H1 (cell line): ENCODE data around the gene TADA3. TPM values are rescaled to one million over a fixed set of nuclear protein-coding genes. Genes with fewer than 3 reads are reported as not detected.

Experiments used
- CTCF ChIA-PET: fragments of 300-600 bp; sonication (Branson Sonifier 250); formaldehyde crosslinking; loops from one replicate; lab custom pipeline; 2021; ENCODE audit not compliant: partially characterized antibody; lab: Charles Lee
- POLR2A ChIA-PET: fragments of 300-600 bp; sonication (Branson Sonifier 250); formaldehyde crosslinking; loops from one replicate; lab custom pipeline; 2021; ENCODE audit warnings: inconsistent platforms; ENCODE audit not compliant: partially characterized antibody; lab: Charles Lee
- DNase-seq, 2 experiments: peaks; one replicate each; pipeline versions ENCODE4 v3.0.0 to v3.0.0-alpha.2; 2010 to 2022; ENCODE audit warnings: low spot score in 2 of 2, low read depth in 1 of 2, mixed read lengths in 1 of 2
- FAIRE-seq: peaks from 2 replicates; lab custom pipeline; 2011; peaks lifted over from hg19 to GRCh38; lab: Jason Lieb, UNC
- H2AFZ ChIP-seq: 2 replicates; pipeline ENCODE4 v1.8.1; 2012; ENCODE audit warnings: low read length, inconsistent platforms
- H2AK5ac ChIP-seq: 2 replicates; pipeline ENCODE4 v1.6.1; 2013; ENCODE audit warnings: low read depth, low read length
- H2BK120ac ChIP-seq: replicated peaks from 2 replicates; pipeline ENCODE3; 2013; ENCODE audit warnings: low read depth, low read length, inconsistent platforms
- H2BK12ac ChIP-seq: 2 replicates; pipeline ENCODE4 v1.6.1; 2013; ENCODE audit warnings: low read depth, low read length
- H2BK15ac ChIP-seq: 2 replicates; pipeline ENCODE4 v1.6.1; 2013; ENCODE audit warnings: low read length
- H2BK20ac ChIP-seq: 2 replicates; pipeline ENCODE4 v1.6.1; 2013; ENCODE audit warnings: low read length
- H2BK5ac ChIP-seq: 2 replicates; pipeline ENCODE4 v1.6.1; 2013; ENCODE audit warnings: low read depth, low read length
- H3K14ac ChIP-seq: 2 replicates; pipeline ENCODE4 v1.6.1; 2013; ENCODE audit warnings: inconsistent platforms; ENCODE audit not compliant: insufficient read length
- H3K18ac ChIP-seq: 2 replicates; pipeline ENCODE4 v1.6.1; 2013; ENCODE audit warnings: low read length; ENCODE audit errors: extremely low read depth
- H3K23ac ChIP-seq: 2 replicates; pipeline ENCODE4 v1.6.1; 2013; ENCODE audit warnings: inconsistent platforms; ENCODE audit not compliant: insufficient read length
- H3K23me2 ChIP-seq: 2 replicates; pipeline ENCODE4 v1.6.1; 2013; ENCODE audit warnings: low read depth, low read length
- H3K27ac ChIP-seq: 2 replicates; pipeline ENCODE4 v1.6.1; 2011; ENCODE audit warnings: low read depth, low read length, inconsistent platforms
- H3K27me3 ChIP-seq, 4 experiments: replicated peaks in 1 of 4; 1 replicate in 1 of 4; 2 replicates in 3 of 4; pipeline versions ENCODE4 v1.6.1 to v1.8.1; 2011 to 2013; ENCODE audit warnings: low read length in 3 of 4, mild to moderate bottlenecking in 3 of 4, inconsistent platforms in 2 of 4, mixed read lengths in 2 of 4, moderate library complexity in 1 of 4; ENCODE audit not compliant: control insufficient read depth in 3 of 4, insufficient read depth in 3 of 4; ENCODE audit errors: extremely low read depth in 1 of 4
- H3K36me3 ChIP-seq, 4 experiments: 2 replicates each; pipeline versions ENCODE4 v1.6.1 to v1.8.1; 2011 to 2013; ENCODE audit warnings: mild to moderate bottlenecking in 4 of 4, low read length in 3 of 4, moderate library complexity in 2 of 4, control low read depth in 1 of 4, inconsistent platforms in 1 of 4; ENCODE audit not compliant: insufficient read depth in 4 of 4, control insufficient read depth in 2 of 4
- H3K4ac ChIP-seq: replicated peaks from 2 replicates; pipeline ENCODE3; 2013; ENCODE audit warnings: low read length, low read depth, mixed read lengths, inconsistent platforms; ENCODE audit not compliant: insufficient read length
- H3K4me1 ChIP-seq, 4 experiments: replicated peaks in 1 of 4; 1 replicate in 1 of 4; 2 replicates in 3 of 4; pipeline versions ENCODE4 v1.6.1 to v1.8.1; 2011 to 2013; ENCODE audit warnings: low read length in 3 of 4, inconsistent platforms in 2 of 4, mixed read lengths in 1 of 4; ENCODE audit not compliant: insufficient read depth in 4 of 4, control insufficient read depth in 3 of 4
- H3K4me2 ChIP-seq, 2 experiments: 2 replicates each; pipeline versions ENCODE4 v1.6.1 to v1.8.1; 2011 to 2013; ENCODE audit warnings: low read depth in 2 of 2, low read length in 2 of 2, control low read depth in 1 of 2, inconsistent platforms in 1 of 2, mild to moderate bottlenecking in 1 of 2; ENCODE audit not compliant: insufficient read depth in 1 of 2
- H3K4me3 ChIP-seq, 4 experiments: fragments of 200-600, 300-600 bp in 1 of 4; sonication (generic), shearing (Covaris generic), sonication (Bioruptor Twin) in 1 of 4; 2 replicates each; pipeline versions ENCODE4 v1.5.1 to v1.8.1; 2011 to 2016; ENCODE audit warnings: low read length in 4 of 4, low read depth in 3 of 4, control low read depth in 2 of 4, inconsistent platforms in 2 of 4, mild to moderate bottlenecking in 2 of 4, mixed read lengths in 1 of 4, moderate library complexity in 1 of 4; ENCODE audit not compliant: insufficient read depth in 2 of 4; ENCODE audit errors: extremely low read depth in 1 of 4
- H3K56ac ChIP-seq: replicated peaks from 2 replicates; pipeline ENCODE3; 2013; ENCODE audit warnings: low read depth, mild to moderate bottlenecking, mixed read lengths, low read length, inconsistent platforms; ENCODE audit not compliant: insufficient read length
- H3K79me1 ChIP-seq: 2 replicates; pipeline ENCODE4 v1.6.1; 2013; ENCODE audit warnings: low read depth, low read length, control low read depth
- H3K79me2 ChIP-seq, 2 experiments: 2 replicates each; pipeline versions ENCODE4 v1.6.1 to v1.8.1; 2012 to 2013; ENCODE audit warnings: low read length in 2 of 2, mild to moderate bottlenecking in 2 of 2, inconsistent platforms in 1 of 2; ENCODE audit not compliant: insufficient read depth in 2 of 2, control insufficient read depth in 1 of 2
- H3K9ac ChIP-seq, 4 experiments: replicated peaks in 1 of 4; 1 replicate in 1 of 4; 2 replicates in 3 of 4; pipeline versions ENCODE4 v1.6.1 to v1.8.1; 2011 to 2013; ENCODE audit warnings: low read depth in 3 of 4, low read length in 3 of 4, control low read depth in 2 of 4, mild to moderate bottlenecking in 2 of 4, moderate library complexity in 2 of 4, inconsistent platforms in 1 of 4; ENCODE audit errors: extremely low read depth in 1 of 4
- H3K9me3 ChIP-seq, 2 experiments: 2 replicates each; pipeline versions ENCODE4 v1.6.1 to v1.8.1; 2012 to 2013; ENCODE audit warnings: mild to moderate bottlenecking in 2 of 2, moderate library complexity in 2 of 2, control low read depth in 1 of 2, inconsistent platforms in 1 of 2, low read depth in 1 of 2, low read length in 1 of 2, mixed read lengths in 1 of 2; ENCODE audit not compliant: insufficient read depth in 2 of 2
- H4K20me1 ChIP-seq, 2 experiments: replicated peaks in 1 of 2; 2 replicates each; pipeline versions ENCODE3 to v1.8.1; 2011 to 2013; ENCODE audit warnings: inconsistent platforms in 2 of 2, low read length in 2 of 2, mild to moderate bottlenecking in 1 of 2; ENCODE audit not compliant: insufficient read depth in 2 of 2, control insufficient read depth in 1 of 2
- H4K5ac ChIP-seq: 2 replicates; pipeline ENCODE4 v1.6.1; 2013; ENCODE audit warnings: low read length, low read depth, mixed read lengths, inconsistent platforms; ENCODE audit not compliant: insufficient read length
- H4K8ac ChIP-seq: 2 replicates; pipeline ENCODE4 v1.8.0; 2013; ENCODE audit warnings: mild to moderate bottlenecking, moderate library complexity, low read length, inconsistent platforms; ENCODE audit not compliant: insufficient read depth; ENCODE audit errors: extremely low read depth
- H4K91ac ChIP-seq: replicated peaks from 2 replicates; pipeline ENCODE3; 2013; ENCODE audit warnings: low read length, mixed read lengths, inconsistent platforms; ENCODE audit not compliant: insufficient read length
- CBX5 ChIP-seq: fragments of 300-800, 300-1000 bp; sonication (generic); IDR thresholded peaks from 2 replicates; pipeline ENCODE4 v1.7.1; 2016; ENCODE audit warnings: antibody characterized with exemption, low read length, low read depth
- EGR1 ChIP-seq: IDR thresholded peaks from 2 replicates; pipeline ENCODE4 v1.6.1; 2011; ENCODE audit warnings: low read depth, low read length, borderline replicate concordance
- EZH2 ChIP-seq: fragments of 200-600 bp; sonication (generic); IDR thresholded peaks from 2 replicates; pipeline ENCODE4 v1.7.1; 2012; ENCODE audit warnings: low read depth, mild to moderate bottlenecking, moderate library complexity, low read length, inconsistent platforms; ENCODE audit not compliant: severe bottlenecking
- KDM1A ChIP-seq: fragments of 200-600, 300-600 bp; sonication (generic); IDR thresholded peaks from 2 replicates; pipeline ENCODE4 v1.7.1; 2016; ENCODE audit warnings: mild to moderate bottlenecking, low read length, borderline replicate concordance
- MAFK ChIP-seq: IDR thresholded peaks from 2 replicates; pipeline ENCODE4 v1.6.1; 2012; ENCODE audit warnings: low read depth, mild to moderate bottlenecking, improper control_type of control experiment, low read length
- NRF1 ChIP-seq: IDR thresholded peaks from 2 replicates; pipeline ENCODE4 v1.6.1; 2011; ENCODE audit warnings: mild to moderate bottlenecking, low read depth, low read length, improper control_type of control experiment
- SIX5 ChIP-seq: IDR thresholded peaks from 2 replicates; pipeline ENCODE4 v1.6.1; 2011; ENCODE audit warnings: mild to moderate bottlenecking, low read depth, low read length
- TBP ChIP-seq: IDR thresholded peaks from 2 replicates; pipeline ENCODE4 v1.6.1; 2011; ENCODE audit warnings: low read depth, low read length, improper control_type of control experiment
- WGBS, 2 experiments: shearing (Covaris generic) in 1 of 2; methylation state at CpG; one replicate each; pipeline versions ENCODE4 v1.1.6 to v1.1.7; 2013 to 2015; ENCODE audit warnings: low lambda C conversion rate in 2 of 2, mixed read lengths in 2 of 2, inconsistent platforms in 1 of 2, low coverage in 1 of 2, missing lambda C conversion rate in 1 of 2; ENCODE audit not compliant: insufficient replicate concordance in 2 of 2, insufficient coverage in 1 of 2, insufficient read length in 1 of 2; ENCODE audit errors: extremely low coverage in 1 of 2, missing lambda C conversion rate in 1 of 2; 5-methylcytosine and 5-hydroxymethylcytosine counted together
- polyA plus RNA-seq, 7 experiments: library from polyadenylated mRNA; depleted of rRNA in 3 of 7; stranded (reverse) in 5 of 7; unstranded in 2 of 7; fragments of >200 nt in 5 of 7; fragments of 200-250 nt in 2 of 7; gene quantifications; 1 replicate in 5 of 7; 2 replicates in 1 of 7; 4 replicates in 1 of 7; pipeline versions ENCODE4 v1.2.1 to v1.2.3, GENCODE V29; 2011 to 2013; ENCODE audit warnings: missing spikeins in 2 of 7, mixed read lengths in 2 of 7
- total RNA-seq: library from RNA; stranded (reverse); fragmentation: NEBNext Ultra II Directional; extraction: Animal tissue kit (Norgen Biotek cat#: 25700); gene quantifications from 2 replicates; pipeline ENCODE4 v1.2.1, GENCODE V29; 2021

Gene TADA3
- total and polyA plus RNA-seq, 2 of the 8 experiments (the other 6 are each of a cell fraction or from before 2014, with no cell fraction given), result 43.4 to 50.3 TPM

DNA sequence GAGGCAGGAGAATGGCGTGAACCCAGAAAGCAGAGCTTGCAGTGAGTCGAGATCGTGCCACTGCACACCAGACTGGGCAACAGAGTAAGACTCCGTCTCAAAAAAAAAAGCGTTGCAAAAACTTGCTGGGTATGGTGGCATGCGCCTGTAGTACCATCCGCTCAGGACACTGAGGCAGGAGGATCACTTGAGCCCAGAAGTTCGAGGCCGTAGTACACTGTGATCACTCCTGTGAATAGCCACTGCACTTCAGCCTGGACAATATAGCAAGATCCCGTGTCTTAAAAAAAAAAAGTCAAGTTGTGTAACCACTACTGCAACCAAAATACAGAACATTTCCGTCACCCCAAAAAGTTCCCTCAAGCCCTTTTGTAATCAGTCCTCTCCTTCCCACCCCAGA lies 2.1 kb upstream of the TADA3 start:
- POLR2A ChIA-PET, result interaction anchor here (2.4 to 5.5 kb wide), 2 partner anchors 13 to 63 kb away, joined by 17 to 71 read pairs; partner anchors contain the start of genes BRPF1 and TTLL3
- DNase-seq (no peak), FAIRE-seq (no peak)
- Histone ChIP-seq H3K4me3 (no peak overlapping the region), H3K27ac (no peak overlapping the region), H3K79me1 (peaks cover 9% of the 10 kb centered on the region), H3K9ac (no peak overlapping the region), H3K4me2 (peak overlapping the region in 1 of 2 experiments; percentile 83; a peak in 1 of 4 replicates), H2BK12ac (no peak overlapping the region), H4K20me1 (no peaks in the 10 kb centered on the region), H4K91ac (no peak overlapping the region), H4K8ac (no peak overlapping the region), H2BK5ac (no peak overlapping the region), H3K9me3 (no peaks in the 10 kb centered on the region), H3K4ac (no peak overlapping the region), H4K5ac (no peak overlapping the region), H2BK20ac (no peak overlapping the region), H3K27me3 (no peaks in the 10 kb centered on the region), H2BK15ac (no peak overlapping the region), H3K36me3 (peaks cover 3 to 37% (median 24%) of the 10 kb centered on the region in 4 experiments; a peak in 7 of 8 replicates), H2AK5ac (no peak overlapping the region), H3K23ac (no peak overlapping the region), H3K14ac (no peak overlapping the region), H3K79me2 (peaks cover 0 to 40% of the 10 kb centered on the region in 2 experiments; a peak in 2 of 4 replicates), H3K56ac (no peak overlapping the region), H2BK120ac (no peak overlapping the region), H3K4me1 (peaks cover 0 to 8% (median 0%) of the 10 kb centered on the region in 4 experiments; a peak in 2 of 7 replicates), H3K23me2 (peaks cover 8% of the 10 kb centered on the region), H2AFZ (no peak overlapping the region), H3K18ac (no peak overlapping the region)
- 94% methylated on average over 11 of the region's 11 CpGs; no CpG with 5 or more reads in 1 of the 2 experiments for WGBS, 2 experiments
- TF ChIP-seq EGR1 (no peak), KDM1A (peak; percentile 68; the same call in 1 of the 2 replicates), EZH2 (no peak), MAFK (no peak), SIX5 (no peak), CBX5 (no peak), NRF1 (no peak), TBP (no peak)
- CTCF ChIA-PET, result no interaction called here
